NCI-H510A (cell line): ENCODE results near the gene LDLRAD4.

Source experiments
- DNase-seq: peaks from one replicate; lab custom pipeline; 2025; lab: John Stamatoyannopoulos, UW

LDLRAD4 gene

DNA sequence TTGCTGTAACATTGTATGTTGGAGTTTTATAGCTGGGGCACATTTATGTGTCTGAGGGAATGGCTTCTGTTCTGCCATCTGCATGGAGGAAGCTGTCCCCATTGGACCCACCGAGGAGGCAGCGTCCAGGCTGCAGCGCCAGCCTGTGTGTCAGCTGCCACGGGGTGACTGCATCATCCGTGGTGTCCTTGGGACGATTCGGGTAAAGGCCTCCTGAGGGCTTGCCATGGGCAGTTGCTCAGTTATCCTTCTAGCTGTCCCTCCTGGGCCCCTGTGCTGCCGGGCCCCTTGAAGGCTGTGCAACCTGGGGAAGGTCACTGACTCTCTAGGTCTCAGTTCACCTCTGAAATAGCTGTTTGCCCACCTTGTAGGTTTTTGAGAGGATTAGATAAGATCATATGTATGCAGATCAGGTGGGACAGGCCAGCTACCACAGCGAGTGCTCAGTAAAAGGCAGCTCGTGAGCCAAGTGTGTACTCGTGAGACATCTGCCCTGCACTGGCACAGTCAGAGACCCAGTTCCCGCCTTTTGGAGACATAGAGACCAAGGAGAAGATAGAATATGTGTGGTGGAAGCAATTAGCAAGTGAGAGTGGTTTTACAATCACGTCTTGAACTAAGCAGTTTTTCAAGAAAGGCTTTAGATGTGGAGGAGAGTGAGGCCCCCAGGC lies 10.6 kb downstream of the LDLRAD4 start:
- no peak for DNase-seq

DNA sequence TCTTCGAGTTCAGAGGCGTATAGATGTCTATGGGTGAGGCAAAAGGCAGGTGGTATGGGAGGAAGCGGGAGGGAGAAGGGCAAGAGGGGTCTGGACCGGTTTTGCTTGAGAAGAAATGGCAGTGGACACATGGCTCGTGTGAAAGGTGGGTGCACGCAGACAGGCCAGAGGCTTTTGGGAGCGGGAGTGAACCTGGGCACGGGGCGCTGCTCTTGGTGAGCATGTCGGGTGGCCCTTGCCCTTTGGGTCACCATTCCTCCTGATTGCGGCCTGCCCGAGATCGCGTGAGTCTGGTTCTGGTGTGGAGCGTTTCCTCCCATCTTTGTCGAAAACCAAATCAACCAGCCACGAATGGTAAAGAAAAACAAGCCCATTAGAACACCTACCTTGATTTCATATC lies 12.6 kb downstream of the LDLRAD4 start:
- no peak for DNase-seq

GRCh38 chr18:13232086-13232917 lies 13.7 kb downstream of the LDLRAD4 start:
- peak; percentile 42 for DNase-seq

GRCh38 chr18:13232971-13233786 lies 14.6 kb downstream of the LDLRAD4 start:
- DNase-seq, result peak; percentile 29

GRCh38 chr18:13233787-13234783 lies 15.5 kb downstream of the LDLRAD4 start:
- no peak for DNase-seq

DNA sequence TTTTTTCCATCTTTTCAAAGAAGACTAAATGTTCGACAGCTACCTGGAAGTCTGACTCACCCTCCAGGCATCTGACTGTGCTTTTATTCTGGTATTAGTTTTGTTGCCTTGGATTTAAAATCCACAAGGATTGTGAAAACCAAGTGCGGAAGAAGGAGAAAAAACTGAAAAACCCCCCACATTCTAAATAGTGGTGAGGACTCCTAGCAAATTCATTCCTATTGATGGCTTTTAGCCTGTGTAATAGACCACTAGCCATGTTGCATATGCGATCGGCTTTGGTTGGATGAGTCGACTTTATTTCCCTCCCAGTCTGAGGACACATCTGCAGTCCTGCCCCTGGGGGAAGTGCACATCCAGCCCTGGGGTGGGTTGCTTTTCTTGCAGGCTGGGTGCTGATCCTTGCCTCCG lies 16.9 kb downstream of the LDLRAD4 start:
- no peak for DNase-seq

GRCh38 chr18:13235981-13236380 lies 17.4 kb downstream of the LDLRAD4 start:
- DNase-seq, result no peak

DNA sequence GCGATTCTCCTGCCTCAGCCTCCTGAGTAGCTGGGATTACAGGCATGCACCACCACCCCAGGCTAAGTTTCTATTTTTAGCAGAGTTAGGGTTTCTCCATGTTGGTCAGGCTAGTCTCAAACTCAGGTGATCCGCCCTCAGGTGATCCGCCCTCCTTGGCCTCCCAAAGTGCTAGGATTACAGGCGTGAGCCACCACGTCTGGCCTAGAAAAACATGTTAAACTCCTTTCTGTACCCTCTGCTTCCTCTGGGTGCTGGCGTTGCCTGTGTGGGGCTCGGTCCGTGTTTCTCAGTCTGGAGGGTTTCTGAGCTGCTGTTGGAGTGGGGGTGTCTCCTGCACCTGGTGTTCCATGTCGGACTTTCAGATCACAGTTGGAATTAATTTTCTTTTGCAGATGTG lies 17.9 kb downstream of the LDLRAD4 start:
- DNase-seq, result no peak

- no peak for DNase-seq
These were observed 18.5 kb downstream of the LDLRAD4 start for GRCh38 chr18:13237073-13237472.

GRCh38 chr18:13237641-13238040 lies 19.1 kb downstream of the LDLRAD4 start:
- DNase-seq, result no peak

GRCh38 chr18:13239171-13239956 lies 20.8 kb downstream of the LDLRAD4 start:
- no peak for DNase-seq

GRCh38 chr18:13240060-13240725 lies 21.6 kb downstream of the LDLRAD4 start:
- DNase-seq, result no peak

- no peak for DNase-seq
These were observed 22.7 kb downstream of the LDLRAD4 start for GRCh38 chr18:13241083-13241892.

GRCh38 chr18:13241893-13242175 lies 23.3 kb downstream of the LDLRAD4 start:
- DNase-seq, result no peak

DNA sequence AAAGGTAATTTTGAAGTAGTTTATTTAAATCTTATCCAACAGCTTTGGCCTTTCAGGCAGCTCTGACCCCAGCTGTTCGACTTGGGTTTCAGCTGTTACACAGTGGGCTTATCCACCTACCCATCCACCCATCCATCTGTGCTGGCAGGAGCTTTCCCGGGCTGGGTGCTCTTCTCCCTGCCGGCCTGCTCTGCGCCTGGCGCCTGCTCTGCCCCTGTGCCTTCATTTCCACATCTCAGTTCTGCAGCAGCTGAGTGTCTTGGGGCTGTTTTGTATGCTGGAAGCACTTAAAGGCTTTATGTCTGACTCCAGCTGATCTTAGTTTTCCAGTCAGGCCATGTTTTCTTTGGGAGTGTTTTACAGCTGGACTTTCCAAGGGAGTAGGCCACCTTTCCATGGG lies 24.2 kb downstream of the LDLRAD4 start:
- no peak for DNase-seq

DNA sequence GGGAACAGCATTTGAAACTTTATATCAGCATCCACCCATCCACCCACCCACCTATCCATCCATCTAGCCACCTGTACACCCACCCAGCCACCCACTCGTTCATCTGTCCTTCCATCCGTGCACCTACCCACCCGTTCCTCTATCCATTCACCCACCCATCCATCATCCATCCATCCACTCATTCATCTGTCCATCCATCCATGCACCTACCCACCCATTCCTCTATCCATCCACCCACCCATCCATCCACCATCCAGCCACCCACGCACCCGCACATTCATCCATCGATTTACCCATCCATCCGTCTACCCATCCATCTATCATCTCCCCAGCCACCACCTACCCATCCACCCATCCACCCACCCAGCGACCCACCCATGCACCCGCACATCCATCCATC lies 24.8 kb downstream of the LDLRAD4 start:
- no peak for DNase-seq

DNA sequence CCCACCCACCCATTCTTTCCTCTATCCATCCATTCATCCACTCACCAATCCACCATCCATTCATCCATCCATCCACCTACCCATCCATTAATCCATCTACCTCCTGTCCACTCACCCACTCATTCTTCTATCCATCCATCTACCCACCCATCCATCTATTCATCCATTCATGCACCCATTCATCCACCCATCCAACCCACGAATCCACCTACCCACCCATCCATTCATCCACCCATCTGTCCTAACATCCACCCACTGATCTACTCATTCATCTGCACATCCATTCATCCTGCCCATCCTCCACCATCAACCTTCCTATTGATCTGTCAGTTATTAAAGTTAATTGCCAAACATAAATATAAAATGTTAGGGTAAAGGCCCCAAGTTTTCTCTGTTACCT lies 25.6 kb downstream of the LDLRAD4 start:
- no peak for DNase-seq

DNA sequence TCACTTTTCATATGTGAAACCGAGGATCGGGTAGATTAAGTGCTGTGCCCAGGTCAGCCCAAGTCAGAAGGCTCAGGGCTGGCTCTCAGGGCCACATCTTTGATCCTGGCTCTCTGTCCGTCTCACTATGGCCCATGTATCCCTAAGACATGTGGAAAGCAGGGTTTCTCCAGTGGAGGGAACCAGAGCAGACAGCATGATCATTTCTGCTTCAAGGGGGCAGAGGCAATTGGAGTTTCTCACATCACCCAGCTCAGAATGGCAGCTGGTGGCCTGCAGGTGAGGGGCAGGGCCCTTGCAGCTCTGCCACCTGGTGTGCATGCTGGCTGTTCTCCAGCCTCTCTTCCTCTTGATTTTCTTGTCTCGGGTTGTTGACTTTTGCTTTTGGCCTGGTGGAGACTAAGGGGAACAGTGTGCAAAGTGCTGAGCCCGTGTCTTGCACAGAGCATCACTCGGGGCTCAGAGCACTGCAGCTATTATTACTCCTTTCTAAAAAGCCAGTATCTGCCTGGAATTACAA lies 27.0 kb downstream of the LDLRAD4 start:
- DNase-seq, result peak; percentile 61

- no peak for DNase-seq
These were observed 27.6 kb downstream of the LDLRAD4 start for GRCh38 chr18:13246121-13246520.
